ENCODE results near the gene KCNIP1.
"Not testable (repeated sequence)": the region's sequence is repeated elsewhere in the genome, so short reads cannot be mapped to it uniquely, and the experiment has no call there.

KCNIP1 gene

DNA sequence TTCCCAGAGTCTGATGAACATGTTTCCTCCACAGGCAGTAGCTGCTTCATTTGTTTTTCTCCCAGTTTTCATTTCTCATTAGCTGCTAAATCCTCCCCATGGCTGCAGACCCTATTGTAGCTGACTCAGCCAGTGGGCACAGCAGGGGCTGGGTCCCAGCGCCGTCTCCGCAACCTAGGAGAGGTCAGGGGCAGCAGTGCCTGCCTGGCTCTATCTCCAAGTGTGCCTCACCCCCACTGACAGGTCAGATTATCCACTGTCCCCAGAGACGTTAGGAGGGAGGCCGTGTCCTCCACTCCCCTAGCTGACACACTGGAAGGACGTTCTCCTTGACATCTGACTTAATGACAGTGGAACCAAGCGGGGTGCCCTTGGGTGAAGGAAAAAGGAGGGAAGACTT is 31.1 kb downstream of the KCNIP1 start:
- in situ Hi-C loops (cut with MboI; ENCODE audit: low sequenced_read_pairs) = no loop called here

DNA sequence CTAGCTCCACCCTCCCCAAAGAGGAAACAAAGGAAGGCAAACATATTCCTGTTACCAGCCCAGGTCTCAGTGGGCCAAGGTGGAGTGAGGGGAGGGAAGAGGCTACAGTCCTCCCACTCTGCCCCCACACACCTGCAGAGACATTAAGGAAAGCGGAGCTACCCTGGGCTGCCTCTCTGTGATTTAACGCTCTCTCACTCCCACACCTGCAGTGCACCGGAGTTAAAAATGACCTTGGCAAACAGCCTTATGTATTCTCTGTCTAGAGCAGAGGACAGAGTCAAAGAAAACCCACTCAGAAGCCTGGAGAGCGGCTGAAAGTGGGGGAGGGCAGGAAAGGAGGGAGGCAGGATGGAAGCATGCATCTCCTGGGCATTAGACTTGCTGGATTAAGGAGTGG is 32.7 kb downstream of the KCNIP1 start:
- in situ Hi-C loops (cut with MboI; ENCODE audit: low sequenced_read_pairs) = no loop called here

DNA sequence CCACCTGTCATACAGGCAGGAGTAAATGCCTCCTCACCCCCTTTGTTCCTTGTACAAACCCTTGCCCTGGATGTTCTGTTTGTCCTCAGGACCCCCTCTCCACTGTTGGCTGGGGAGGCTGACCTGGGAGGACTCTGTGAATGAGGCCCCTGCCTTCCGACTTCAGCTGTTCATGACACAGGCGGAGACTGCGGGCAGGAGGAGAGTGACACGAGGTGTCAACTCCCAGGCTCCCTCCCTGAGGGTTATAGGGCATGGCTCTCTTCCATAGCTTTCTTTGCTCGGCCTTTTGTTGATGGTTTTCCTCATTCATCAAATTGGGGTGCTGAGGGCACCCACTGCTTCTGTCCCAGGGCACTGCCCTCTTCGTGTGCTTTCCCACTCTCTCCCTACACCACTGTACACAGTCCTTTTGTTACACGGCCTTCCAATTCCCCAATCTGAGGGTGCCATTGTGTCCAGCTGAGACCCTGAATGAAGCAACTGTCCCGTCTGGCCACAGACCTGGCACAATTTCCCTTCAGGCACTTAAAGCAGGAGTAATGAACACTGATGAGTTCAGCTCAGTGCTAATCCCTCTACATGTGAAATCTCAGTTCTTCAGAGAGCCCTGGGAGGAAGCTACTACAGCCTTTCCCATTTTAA is 33.8 kb downstream of the KCNIP1 start:
- in situ Hi-C loops (cut with MboI; ENCODE audit: low sequenced_read_pairs) = no loop called here

DNA sequence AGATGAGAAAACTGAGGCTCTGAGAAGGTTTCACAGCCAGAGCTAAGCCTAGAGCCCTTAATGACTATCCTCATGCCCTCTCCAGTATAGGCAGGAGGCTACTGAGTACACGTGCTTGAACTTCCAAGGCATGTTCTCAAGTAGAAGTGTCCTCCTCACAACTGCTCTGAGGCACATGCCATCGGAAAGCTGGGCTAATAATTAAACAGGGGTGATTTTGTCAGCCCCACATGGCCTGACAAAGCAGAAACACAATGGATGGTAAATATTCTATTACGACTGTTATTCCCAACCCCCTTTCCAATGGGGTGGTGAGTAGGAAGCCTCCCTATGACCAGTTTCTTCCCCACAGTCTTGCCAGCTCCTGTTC is 34.3 kb downstream of the KCNIP1 start:
- in situ Hi-C loops (cut with MboI; ENCODE audit: low sequenced_read_pairs) = no loop called here

DNA sequence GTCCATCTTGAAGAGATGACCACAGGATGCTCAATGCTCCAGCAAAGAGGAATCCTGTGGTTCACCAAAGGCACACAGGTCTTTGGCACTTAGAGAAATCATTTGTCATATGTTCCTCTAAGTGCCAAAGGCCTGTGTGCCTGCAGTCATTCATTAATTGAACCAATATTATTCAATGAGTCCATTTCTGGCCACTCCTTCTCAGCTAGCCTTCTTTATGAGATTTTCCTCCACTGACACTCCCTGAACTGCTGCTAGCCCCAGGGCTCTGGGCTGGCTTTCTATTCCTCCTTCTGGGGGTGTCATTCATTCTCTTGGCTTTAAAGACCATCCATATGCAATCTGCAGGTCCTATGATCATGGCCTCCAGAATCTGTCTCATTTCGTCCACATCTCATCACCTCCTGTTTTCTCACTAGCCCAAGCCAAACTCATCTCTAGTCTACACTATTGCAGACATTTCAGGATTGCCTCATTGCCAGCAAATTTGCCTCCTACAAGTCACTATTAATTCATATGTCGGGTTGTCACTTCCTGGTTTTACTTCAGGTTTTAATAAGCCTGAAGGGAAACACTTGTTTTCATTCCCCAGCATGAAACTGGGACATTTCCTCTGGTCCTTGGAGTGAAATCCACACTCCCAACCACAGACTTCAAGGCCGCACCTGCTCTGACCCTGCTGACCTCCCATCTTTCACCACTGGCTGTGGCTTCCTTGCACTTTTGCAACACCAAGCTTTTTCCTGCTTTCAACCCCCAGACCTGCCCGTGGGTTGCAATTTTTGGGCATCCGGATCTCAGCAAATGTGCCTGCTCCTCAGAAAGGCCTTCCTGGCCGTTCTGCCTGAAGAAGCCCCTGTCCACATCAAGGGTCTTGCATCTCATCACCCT is 35.1 kb downstream of the KCNIP1 start:
- in situ Hi-C loops (cut with MboI; ENCODE audit: low sequenced_read_pairs) = no loop called here

DNA sequence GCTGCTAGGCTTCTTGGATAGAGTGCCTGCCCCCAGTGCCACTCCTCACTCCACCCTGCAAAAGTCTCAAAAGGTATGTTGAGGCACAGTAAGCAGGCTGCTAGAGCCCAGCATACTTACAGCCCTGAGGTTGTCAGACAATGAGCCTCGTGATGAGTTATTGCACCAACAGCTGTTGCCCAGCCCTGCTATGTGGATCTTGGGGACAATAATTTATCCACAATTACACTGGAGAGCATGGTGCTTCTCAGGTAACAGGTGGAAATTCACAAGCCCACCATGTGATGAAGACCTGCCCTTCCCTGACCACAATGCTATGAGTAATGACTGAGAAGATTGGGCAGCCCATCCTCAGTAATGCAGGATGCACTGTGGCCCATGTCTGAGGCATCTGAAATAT is 36.5 kb downstream of the KCNIP1 start:
- in situ Hi-C loops (cut with MboI; ENCODE audit: low sequenced_read_pairs) = no loop called here

DNA sequence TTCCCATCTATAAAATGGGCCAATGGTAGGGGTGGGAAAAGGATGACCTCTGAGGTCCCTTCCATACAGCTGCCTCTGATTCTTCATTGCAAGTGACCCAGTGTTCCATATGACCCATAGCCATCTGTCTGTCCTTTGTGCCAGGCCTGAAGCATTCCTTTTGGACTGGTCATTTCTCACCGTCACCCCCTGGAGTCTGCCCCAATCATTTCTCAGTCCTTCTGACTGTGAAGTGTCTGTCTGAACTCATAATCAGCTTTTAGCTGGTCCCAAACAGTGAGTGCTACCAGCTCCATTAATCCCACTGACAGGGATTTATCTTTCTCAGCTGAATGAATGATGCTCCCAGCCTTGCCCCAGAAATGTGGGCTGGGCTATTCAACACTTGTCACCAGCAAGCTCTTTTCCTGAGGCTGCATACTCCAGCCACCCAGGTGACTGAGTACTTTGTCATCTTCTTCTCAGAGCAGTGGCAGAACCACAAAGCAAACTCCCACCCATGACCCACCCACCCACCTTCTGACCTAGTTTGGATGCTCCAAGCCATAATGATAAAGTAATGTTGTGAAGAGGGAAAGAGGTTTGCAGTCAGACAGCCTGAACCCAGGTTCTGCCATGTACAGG is 37.4 kb downstream of the KCNIP1 start:
- in situ Hi-C loops (cut with MboI; ENCODE audit: low sequenced_read_pairs) = no loop called here

DNA sequence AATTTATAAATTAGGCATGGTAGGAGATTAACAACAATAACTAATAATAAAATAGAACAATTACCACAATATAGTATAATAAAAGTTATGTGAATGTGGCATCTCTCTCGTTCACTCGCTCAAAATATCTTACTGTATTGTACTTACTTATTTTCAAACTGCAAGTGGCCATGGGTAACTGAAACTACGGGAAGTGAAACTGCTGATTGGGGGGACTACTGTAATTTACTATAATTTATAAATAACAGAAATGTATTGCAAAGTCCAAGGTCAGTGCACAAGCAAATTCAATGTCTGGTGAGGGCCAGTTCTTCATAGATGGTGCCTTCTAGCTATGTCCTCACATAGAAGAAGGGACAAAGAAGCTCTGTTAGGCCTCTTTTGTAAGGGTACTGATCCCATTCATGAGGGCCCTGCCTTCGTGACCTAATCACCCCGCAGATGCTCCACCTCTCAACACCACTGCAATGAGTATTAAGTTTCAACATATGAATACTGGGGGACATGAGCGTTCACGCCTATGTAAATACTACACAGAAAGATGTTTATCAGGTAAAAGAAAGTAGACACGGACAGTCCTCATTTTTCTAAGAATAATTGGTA is 39.0 kb downstream of the KCNIP1 start:
- in situ Hi-C loops (cut with MboI; ENCODE audit: low sequenced_read_pairs) = no loop called here

DNA sequence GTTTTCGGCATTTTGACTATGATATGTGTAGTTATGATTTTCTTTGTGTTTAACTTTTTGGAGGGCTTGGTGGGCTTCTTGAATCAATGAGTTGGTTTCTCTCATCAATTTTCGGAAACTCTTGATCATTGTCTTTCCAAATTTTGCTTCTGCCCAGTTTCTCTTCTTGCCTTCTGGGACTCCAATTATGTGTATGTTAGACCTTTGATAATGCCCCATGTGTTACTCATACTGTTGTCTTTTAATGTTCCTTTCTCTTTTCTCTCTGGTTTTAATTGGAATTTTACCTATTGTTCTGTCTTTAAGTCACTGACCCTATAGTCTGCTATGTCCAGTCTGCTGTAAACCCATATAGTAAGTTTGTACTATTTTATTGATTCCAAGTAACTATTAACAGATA is 41.5 kb downstream of the KCNIP1 start:
- in situ Hi-C loops (cut with MboI; ENCODE audit: low sequenced_read_pairs) = no loop called here

DNA sequence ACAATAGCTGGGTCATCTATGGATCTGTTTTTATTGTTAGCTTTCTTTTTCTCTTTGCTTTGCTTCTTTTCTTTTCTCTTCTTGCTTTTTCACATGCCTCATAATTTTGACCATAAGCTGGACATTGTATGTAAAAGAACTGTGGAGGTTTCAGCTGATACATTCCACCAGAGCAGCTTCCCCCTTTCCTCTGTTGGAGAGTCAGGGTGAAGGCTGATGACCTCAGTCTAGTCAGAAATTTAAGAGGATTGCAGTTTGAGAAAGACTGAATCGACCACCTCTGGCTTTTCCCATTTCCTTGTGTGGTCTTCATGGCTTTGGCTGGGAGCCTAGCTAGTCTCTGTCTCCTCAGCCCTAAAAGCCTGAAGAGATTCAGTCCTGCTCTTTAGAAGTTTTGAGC is 42.0 kb downstream of the KCNIP1 start:
- in situ Hi-C loops (cut with MboI; ENCODE audit: low sequenced_read_pairs) = no loop called here

DNA sequence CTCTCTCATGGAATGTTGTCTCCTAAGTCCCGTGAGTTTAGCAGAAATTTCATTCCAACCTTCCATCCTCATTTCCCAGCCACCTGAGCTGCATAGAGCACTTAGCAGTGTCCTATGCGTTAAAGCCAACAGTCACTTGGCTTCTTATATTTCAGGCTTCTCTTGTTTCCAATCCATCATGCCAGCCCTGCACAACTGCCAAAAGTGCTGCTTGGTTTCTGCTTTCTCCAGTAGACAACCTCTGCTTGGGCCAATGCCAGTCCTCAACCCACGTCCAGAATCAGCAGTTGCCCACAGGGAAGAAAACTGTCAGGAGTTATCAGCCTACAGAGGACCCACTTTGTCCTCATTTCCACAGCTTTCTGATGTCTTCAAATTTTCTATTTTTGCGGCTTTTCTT is 42.5 kb downstream of the KCNIP1 start:
- in situ Hi-C loops (cut with MboI; ENCODE audit: low sequenced_read_pairs) = no loop called here

DNA sequence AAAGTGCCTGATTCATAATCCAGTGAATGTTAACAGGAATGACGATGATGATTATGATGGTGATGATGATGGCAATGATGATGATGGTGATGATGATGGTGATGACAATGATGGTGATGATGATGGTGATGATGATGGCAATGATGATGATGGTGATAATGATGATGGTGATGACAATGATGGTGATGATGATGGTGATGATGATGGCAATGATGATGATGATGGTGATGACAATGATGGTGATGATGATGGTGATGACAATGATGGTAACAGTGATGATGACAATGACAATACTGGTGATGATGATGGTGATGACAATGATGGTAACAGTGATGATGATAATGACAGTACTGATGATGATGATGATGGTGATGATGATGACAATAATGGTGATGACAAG is 46.6 kb downstream of the KCNIP1 start:
- in situ Hi-C loops (cut with MboI; ENCODE audit: low sequenced_read_pairs) = not testable (repeated sequence)

DNA sequence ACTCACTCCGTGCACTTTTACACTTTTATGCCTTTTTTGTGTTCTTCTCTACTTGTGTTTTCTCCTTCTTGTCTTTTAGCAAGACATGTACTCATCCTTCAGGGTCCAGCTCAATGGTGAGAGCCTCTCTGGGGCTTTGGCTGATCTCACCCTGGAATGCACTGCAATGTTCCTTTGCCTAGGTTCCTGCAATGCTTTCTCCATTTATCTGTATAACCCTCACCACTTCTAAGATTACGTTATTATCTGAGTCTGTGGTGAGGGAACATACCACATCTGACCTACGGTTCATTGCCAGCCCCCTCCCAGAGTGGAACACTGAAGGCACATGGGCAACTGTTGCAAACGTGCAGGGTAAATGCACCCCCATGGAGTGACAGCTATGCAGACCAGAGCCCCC is 47.3 kb downstream of the KCNIP1 start:
- in situ Hi-C loops (cut with MboI; ENCODE audit: low sequenced_read_pairs) = no loop called here

DNA sequence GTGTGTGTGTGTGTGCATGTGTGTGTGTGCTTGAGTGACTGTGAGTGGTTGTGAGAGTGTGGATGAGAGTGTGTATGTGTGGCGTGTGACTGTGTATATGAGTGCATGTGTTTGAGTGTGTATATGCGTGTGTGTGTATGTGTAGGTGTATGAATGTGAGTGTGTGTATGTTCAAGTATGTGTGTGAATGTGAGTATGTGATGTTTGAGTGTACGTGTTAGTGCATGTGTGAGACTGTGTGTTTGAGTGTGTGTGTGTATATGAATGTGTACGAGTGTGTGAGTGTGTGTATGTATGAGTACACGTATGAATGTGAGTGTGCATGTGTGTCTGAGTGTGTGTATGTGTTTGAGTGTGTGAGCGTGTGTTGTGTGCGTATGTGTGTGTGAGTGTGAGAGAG is 47.8 kb downstream of the KCNIP1 start:
- in situ Hi-C loops (cut with MboI; ENCODE audit: low sequenced_read_pairs) = no loop called here

DNA sequence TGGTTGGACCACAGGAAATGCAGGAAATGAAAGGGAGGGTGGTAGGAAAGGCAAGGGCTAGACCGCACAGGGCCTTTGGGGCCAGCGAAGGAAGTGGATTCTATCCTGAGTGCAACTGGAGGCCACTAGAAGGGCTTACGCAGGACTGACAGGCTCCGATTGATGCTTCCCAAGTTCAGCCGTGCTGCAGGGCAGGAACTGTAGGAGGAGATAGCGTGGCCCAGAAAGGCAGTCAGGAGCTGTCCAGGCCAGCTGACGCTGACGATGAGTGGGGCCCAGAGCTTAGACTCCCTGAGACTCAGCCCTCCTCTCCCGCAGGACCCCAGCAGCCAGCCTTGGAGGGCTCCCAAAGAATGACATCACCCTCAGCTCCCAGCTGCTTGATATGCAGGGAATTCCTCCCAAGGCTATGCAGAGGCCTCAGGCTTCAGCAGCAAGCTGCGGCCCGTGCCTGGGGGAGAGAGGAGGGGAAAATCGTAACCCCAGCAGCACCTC is 48.8 kb downstream of the KCNIP1 start:
- in situ Hi-C loops (cut with MboI; ENCODE audit: low sequenced_read_pairs) = no loop called here

DNA sequence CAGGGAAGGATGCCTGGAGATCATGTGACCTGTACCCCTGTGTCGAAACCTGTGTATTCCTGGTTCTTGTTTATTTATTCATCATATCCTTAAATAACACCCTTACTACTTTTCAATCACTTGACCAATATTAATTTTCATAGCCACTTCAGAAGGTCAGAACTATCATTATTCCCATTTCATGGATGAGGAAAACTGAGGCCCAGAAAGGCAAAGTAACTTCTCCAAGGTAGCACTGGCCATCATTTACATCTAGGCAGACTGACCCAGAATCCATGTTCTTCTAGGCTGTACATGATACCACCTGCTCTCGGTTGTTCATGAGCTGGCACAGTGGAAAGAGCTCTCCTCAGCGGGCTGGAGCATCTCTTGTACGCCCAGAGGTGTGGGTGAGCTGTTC is 49.4 kb downstream of the KCNIP1 start:
- in situ Hi-C loops (cut with MboI; ENCODE audit: low sequenced_read_pairs) = no loop called here

DNA sequence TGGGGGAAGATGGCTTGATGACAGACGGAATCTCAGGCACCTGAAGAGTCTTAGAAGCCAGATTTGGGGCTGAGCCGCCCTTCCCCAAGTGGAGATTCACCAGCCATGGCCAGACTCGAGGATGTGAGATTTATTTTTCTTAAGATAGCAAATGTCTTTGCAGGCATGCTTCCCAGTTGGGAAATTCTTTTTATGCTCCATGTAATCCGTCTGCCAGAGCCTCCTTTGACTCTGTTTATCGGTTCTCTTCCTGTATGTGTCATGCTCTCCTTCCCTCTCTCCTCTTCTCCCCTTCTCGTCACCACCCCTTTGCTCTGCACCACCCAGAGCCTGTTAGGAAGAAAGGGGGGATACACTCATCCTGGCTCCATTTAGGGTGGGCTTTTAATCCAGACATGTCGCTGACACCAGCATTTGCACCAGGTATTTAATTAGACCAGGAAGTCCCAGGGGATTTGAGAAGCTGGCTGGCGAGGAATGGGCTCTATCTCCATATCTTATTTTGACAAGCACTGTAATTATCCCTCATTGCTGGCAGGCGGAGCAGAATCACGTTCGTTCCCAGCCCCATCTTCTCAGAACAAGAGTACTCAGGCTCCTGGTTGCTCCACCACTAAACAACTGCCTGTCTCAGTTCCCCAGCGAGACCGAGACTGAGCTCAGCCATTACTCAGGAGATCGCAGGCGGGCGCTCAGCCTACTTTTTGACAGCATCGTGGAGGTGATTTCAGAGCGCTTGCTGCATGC is 50.9 kb downstream of the KCNIP1 start:
- in situ Hi-C loops (cut with MboI; ENCODE audit: low sequenced_read_pairs) = no loop called here

DNA sequence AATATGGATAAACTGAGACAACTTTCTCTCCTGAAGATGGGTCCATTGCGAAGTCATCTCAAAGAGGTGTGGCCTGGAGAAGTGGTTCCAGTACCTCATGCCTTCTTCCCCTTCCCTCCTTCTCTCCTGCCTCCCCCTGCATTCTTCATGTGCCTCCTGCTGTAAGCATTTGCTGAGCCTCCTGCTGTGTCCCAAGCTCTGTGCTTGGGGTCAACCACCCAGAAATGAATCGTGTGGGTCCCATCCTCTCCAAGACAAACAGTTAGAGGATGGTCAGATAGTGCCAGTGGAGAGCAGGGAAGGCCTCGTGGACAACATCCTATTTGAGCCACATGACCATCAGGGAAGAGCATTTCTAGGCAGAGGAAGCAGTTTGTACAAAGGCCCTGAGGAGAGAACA is 53.5 kb downstream of the KCNIP1 start:
- in situ Hi-C loops (cut with MboI; ENCODE audit: low sequenced_read_pairs) = no loop called here

DNA sequence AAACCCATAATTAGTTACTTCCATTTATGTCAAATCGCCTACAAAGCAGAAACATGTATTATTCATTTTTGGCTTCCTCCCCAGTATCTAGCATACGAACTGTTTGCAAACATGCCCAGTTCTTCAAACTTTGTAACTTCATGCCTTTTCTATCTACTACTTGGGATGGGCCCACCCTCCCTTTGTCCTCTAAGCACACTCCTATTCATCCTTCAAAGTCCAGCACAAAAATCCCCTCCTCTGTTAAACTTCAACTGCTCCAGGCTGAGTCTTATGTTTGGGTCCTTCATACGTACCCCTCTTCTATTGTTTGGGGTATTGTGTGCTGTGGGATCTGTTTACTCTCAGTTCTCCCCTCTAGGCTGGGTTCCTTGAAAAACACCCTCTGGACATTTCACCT is 55.5 kb downstream of the KCNIP1 start:
- in situ Hi-C loops (cut with MboI; ENCODE audit: low sequenced_read_pairs) = no loop called here

DNA sequence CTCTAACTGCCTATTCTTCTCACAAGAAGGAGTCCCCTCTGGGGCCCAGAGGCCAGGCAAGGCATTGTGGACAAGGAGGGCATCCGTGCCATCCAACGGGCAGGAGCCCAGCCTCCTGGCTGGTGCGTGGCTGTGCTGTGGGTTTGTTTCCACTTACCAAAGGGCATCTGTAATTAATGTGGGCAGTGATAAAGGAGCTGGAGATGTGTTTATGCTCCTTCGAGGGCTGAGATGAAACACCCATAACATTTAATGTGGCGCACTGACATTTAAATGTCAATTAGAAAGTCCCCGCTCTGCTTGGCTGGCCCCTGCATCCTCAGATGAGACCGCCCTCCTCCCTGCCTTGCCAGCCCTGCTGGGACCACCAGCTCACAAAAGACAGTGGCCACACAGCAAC is 57.1 kb downstream of the KCNIP1 start:
- in situ Hi-C loops (cut with MboI; ENCODE audit: low sequenced_read_pairs) = no loop called here
